HepG2 (cell line): Measurements from ENCODE around the gene RHBDD3. TPM values are rescaled to one million over a fixed set of nuclear protein-coding genes. Genes with fewer than 3 reads are reported as not detected.

Source experiments
- CHCHD3 ChIP-seq: sonication (generic); formaldehyde crosslinking; IDR thresholded peaks from 2 replicates; pipeline ENCODE4 v1.8.0; 2022; ENCODE audit warnings: mild to moderate bottlenecking, missing genetic modification reagents, moderate library complexity
- FLYWCH1 ChIP-seq: sonication (generic); formaldehyde crosslinking; IDR thresholded peaks from 2 replicates; pipeline ENCODE4 v1.8.1; 2023; ENCODE audit warnings: mild to moderate bottlenecking, missing genetic modification reagents
- HDAC6 ChIP-seq: fragments of 200-600 bp; sonication (generic); IDR thresholded peaks from 2 replicates; pipeline ENCODE4 v1.7.0; 2017; ENCODE audit warnings: mild to moderate bottlenecking, antibody characterized with exemption, low read length, low read depth
- HNF4A ChIP-seq: sonication (generic); formaldehyde crosslinking; IDR thresholded peaks from 2 replicates; pipeline ENCODE4 v1.4.0; 2020; ENCODE audit warnings: missing genetic modification reagents
- PHB2 ChIP-seq: fragments of 450-650 bp; IDR thresholded peaks from 2 replicates; pipeline ENCODE4 v1.6.1; 2018; ENCODE audit not compliant: partially characterized antibody
- SNAPC2 ChIP-seq: sonication (generic); formaldehyde crosslinking; IDR thresholded peaks from 2 replicates; pipeline ENCODE4 v1.8.1; 2022; ENCODE audit warnings: mild to moderate bottlenecking, missing genetic modification reagents
- YEATS2 ChIP-seq: sonication (generic); formaldehyde crosslinking; IDR thresholded peaks from 2 replicates; pipeline ENCODE4 v1.4.0; 2020; ENCODE audit warnings: missing genetic modification reagents, borderline replicate concordance
- ZBTB7B ChIP-seq: sonication (generic); formaldehyde crosslinking; IDR thresholded peaks from 2 replicates; pipeline ENCODE4 v1.4.0; 2020; ENCODE audit warnings: missing genetic modification reagents
- ZMYM4 ChIP-seq: sonication (generic); formaldehyde crosslinking; IDR thresholded peaks from 2 replicates; pipeline ENCODE4 v1.8.1; 2023; ENCODE audit warnings: mild to moderate bottlenecking, missing genetic modification reagents
- ZNF274 ChIP-seq: sonication (generic); formaldehyde crosslinking; IDR thresholded peaks from 2 replicates; pipeline ENCODE4 v1.5.1; 2020; ENCODE audit warnings: mild to moderate bottlenecking, missing genetic modification reagents
- ZNF296 ChIP-seq: sonication (generic); formaldehyde crosslinking; conservative IDR thresholded peaks from 2 replicates; pipeline ENCODE4 v1.5.0; 2020; ENCODE audit warnings: mild to moderate bottlenecking, missing genetic modification reagents
- ZNF333 ChIP-seq: sonication (generic); formaldehyde crosslinking; IDR thresholded peaks from 2 replicates; pipeline ENCODE4 v1.4.0; 2020; ENCODE audit warnings: mild to moderate bottlenecking, missing genetic modification reagents, borderline replicate concordance
- ZNF383 ChIP-seq: sonication (generic); formaldehyde crosslinking; IDR thresholded peaks from 2 replicates; pipeline ENCODE4 v1.4.0; 2020; ENCODE audit warnings: missing genetic modification reagents, mild to moderate bottlenecking, borderline replicate concordance
- ZNF552 ChIP-seq: sonication (generic); formaldehyde crosslinking; IDR thresholded peaks from 2 replicates; pipeline ENCODE4 v1.9.0; 2022; ENCODE audit warnings: missing genetic modification reagents, mild to moderate bottlenecking, borderline replicate concordance
- polyA plus RNA-seq, 8 experiments: library from polyadenylated mRNA; depleted of rRNA in 3 of 8; stranded (reverse) in 7 of 8; unstranded in 1 of 8; fragments of >200 nt; fragmentation: Illumina TruSeq in 4 of 8; extraction: Trizol in 4 of 8; gene quantifications; 2 replicates each; pipeline versions ENCODE4 v1.2.1 to v1.2.3, GENCODE V29; 2011 to 2016; ENCODE audit warnings: low read depth in 4 of 8, missing spikeins in 1 of 8, mixed read lengths in 1 of 8; ENCODE audit not compliant: insufficient read depth in 1 of 8
- total RNA-seq, 5 experiments: library from RNA; depleted of rRNA; stranded (reverse); fragments of >200 nt; fragmentation: Illumina TruSeq; extraction: Trizol; gene quantifications; 2 replicates each; pipeline ENCODE4 v1.2.3, GENCODE V29; 2016; ENCODE audit warnings: low read depth in 1 of 5
- TF ChIP-seq, protein P1 (sequence below): sonication (generic); formaldehyde crosslinking; IDR thresholded peaks from 2 replicates; pipeline ENCODE4 v1.4.0; 2020; ENCODE audit warnings: missing genetic modification reagents, mild to moderate bottlenecking, borderline replicate concordance
- TF ChIP-seq, protein P2 (sequence below): sonication (generic); formaldehyde crosslinking; IDR thresholded peaks from 2 replicates; pipeline ENCODE4 v1.5.1; 2020; ENCODE audit warnings: mild to moderate bottlenecking, missing genetic modification reagents, moderate library complexity
- TF ChIP-seq, protein P3 (sequence below): sonication (generic); formaldehyde crosslinking; IDR thresholded peaks from 2 replicates; pipeline ENCODE4 v1.4.0; 2020; ENCODE audit warnings: missing genetic modification reagents

The RHBDD3 gene
- total and polyA plus RNA-seq, 2 of the 13 experiments (the other 11 are each of a cell fraction or from before 2014, with no cell fraction given) = 12.1 to 26.7 TPM

DNA sequence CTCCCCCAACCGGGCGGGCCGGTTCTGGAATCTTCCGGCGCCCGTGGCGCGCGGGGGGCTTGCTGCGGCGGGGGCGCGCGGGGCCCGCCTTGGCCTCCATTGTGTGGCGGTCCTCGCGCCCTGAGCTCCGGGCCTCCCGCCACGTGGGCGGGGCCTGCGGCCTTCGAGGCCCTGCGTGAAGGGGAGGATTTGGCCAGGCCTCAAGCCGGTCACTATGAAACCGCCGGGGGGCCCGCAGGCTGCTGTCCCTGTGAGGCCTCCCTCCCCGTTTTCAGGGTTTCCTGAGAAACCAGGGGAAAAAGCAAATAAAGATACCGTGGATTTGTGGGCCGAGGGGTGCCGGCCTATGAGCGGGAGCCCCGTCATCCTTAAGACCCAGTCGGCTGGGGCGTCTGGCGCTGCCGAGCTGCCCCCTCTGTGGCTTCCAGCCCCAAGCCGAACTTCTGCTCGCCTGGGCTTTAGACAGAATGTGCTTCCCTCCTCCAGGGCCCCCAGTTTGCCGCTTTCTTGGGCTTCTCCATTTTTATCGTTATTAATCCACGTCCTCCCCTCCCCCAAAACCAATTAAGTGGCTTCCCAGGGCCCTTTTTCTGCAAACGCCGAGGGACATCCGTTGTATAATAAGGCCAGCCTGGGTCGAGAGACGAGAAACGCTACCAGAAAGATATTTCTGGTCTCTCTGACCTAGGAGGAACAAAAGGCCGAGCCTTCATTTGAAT, 889 bp upstream of the RHBDD3 start (continued):
- TF ChIP-seq ZNF296 (CRISPR knock-in tag) (no peak), ZNF383 (no peak), SNAPC2 (CRISPR knock-in tag) (no peak), ZNF274 (CRISPR knock-in tag) (no peak; the same call in 1 of the 2 replicates), ZBTB7B (CRISPR knock-in tag) (no peak), ZNF333 (CRISPR knock-in tag) (no peak; the same call in 1 of the 2 replicates), PHB2 (no peak), HNF4A (no peak), ZMYM4 (CRISPR knock-in tag) (peak; percentile 0; the same call in 1 of the 2 replicates), YEATS2 (CRISPR knock-in tag) (no peak), HDAC6 (no peak), ZNF552 (CRISPR knock-in tag) (no peak), FLYWCH1 (CRISPR knock-in tag) (0 out of 2 replicates have a peak, but pooled peaks have one; percentile 40), CHCHD3 (CRISPR knock-in tag) (no peak; the same call in 1 of the 2 replicates)
- TF ChIP-seq, protein P1, sequence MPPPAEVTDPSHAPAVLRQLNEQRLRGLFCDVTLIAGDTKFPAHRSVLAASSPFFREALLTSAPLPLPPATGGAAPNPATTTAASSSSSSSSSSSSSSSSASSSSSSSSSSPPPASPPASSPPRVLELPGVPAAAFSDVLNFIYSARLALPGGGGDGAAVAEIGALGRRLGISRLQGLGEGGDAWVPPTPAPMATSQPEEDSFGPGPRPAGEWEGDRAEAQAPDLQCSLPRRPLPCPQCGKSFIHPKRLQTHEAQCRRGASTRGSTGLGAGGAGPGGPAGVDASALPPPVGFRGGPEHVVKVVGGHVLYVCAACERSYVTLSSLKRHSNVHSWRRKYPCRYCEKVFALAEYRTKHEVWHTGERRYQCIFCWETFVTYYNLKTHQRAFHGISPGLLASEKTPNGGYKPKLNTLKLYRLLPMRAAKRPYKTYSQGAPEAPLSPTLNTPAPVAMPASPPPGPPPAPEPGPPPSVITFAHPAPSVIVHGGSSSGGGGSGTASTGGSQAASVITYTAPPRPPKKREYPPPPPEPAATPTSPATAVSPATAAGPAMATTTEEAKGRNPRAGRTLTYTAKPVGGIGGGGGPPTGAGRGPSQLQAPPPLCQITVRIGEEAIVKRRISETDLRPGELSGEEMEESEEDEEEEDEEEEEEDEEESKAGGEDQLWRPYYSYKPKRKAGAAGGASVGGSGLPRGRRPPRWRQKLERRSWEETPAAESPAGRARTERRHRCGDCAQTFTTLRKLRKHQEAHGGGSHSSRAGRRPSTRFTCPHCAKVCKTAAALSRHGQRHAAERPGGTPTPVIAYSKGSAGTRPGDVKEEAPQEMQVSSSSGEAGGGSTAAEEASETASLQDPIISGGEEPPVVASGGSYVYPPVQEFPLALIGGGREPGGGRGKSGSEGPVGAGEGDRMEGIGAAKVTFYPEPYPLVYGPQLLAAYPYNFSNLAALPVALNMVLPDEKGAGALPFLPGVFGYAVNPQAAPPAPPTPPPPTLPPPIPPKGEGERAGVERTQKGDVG (CRISPR knock-in tag) = no peak; the same call in 1 of the 2 replicates
- TF ChIP-seq, protein P2, sequence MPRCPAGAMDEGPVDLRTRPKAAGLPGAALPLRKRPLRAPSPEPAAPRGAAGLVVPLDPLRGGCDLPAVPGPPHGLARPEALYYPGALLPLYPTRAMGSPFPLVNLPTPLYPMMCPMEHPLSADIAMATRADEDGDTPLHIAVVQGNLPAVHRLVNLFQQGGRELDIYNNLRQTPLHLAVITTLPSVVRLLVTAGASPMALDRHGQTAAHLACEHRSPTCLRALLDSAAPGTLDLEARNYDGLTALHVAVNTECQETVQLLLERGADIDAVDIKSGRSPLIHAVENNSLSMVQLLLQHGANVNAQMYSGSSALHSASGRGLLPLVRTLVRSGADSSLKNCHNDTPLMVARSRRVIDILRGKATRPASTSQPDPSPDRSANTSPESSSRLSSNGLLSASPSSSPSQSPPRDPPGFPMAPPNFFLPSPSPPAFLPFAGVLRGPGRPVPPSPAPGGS = peak; percentile 65; the same call in 1 of the 2 replicates
- TF ChIP-seq, protein P3, sequence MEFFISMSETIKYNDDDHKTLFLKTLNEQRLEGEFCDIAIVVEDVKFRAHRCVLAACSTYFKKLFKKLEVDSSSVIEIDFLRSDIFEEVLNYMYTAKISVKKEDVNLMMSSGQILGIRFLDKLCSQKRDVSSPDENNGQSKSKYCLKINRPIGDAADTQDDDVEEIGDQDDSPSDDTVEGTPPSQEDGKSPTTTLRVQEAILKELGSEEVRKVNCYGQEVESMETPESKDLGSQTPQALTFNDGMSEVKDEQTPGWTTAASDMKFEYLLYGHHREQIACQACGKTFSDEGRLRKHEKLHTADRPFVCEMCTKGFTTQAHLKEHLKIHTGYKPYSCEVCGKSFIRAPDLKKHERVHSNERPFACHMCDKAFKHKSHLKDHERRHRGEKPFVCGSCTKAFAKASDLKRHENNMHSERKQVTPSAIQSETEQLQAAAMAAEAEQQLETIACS (CRISPR knock-in tag) = peak; percentile 70
